HepG2 (cell line): Measurements from ENCODE around the gene UBL4B. TPM values are rescaled to one million over a fixed set of nuclear protein-coding genes. Genes with fewer than 3 reads are reported as not detected.

Experiments used
- ATAC-seq: fragments of 200-7000 bp; cut with Tn5 transposase; 3 replicates; pipeline ENCODE4 v1.9.1; 2020; ENCODE audit warnings: mild to moderate bottlenecking, moderate library complexity
- BruUV-seq: library from RNA; stranded (reverse); fragments of 400-500 nt; replicated peaks from 2 replicates; lab custom pipeline; 2021; lab: Mats Ljungman, UMichigan
- CTCF ChIA-PET: fragments of 300-600 bp; formaldehyde crosslinking; extraction: SDS; loops from one replicate; lab custom pipeline; 2021; ENCODE audit warnings: low total read pairs, inconsistent platforms, low intra/inter-chr PET ratio; lab: Yijun Ruan, JAX
- POLR2A ChIA-PET: fragments of 350-600 bp; sonication (Branson Sonifier 250); formaldehyde crosslinking; loops from one replicate; lab custom pipeline; 2020; ENCODE audit warnings: antibody characterized with exemption, inconsistent platforms; lab: Yijun Ruan, JAX
- DNase-seq: peaks from one replicate; pipeline ENCODE4 v3.0.0-alpha.2; 2015; ENCODE audit warnings: low spot score
- FAIRE-seq: peaks from 3 replicates; lab custom pipeline; 2011; peaks lifted over from hg19 to GRCh38; lab: Jason Lieb, UNC
- H2AFZ ChIP-seq: one replicate; pipeline ENCODE4 v1.6.1; 2011; ENCODE audit warnings: low read length, inconsistent platforms
- H3K27ac ChIP-seq: fragments of 300-600 bp; 3 replicates; pipeline ENCODE4 v1.8.0; 2011; ENCODE audit warnings: mixed run types, mild to moderate bottlenecking, mixed read lengths, low read length, inconsistent platforms; ENCODE audit not compliant: insufficient read depth; ENCODE audit errors: extremely low read length
- H3K27me3 ChIP-seq, 2 experiments: fragments of 200-600 bp in 1 of 2; 2 replicates in 1 of 2; 3 replicates in 1 of 2; pipeline versions ENCODE4 v1.6.0 to v1.8.0; 2011; ENCODE audit warnings: low read length in 2 of 2, mild to moderate bottlenecking in 2 of 2, moderate library complexity in 2 of 2, inconsistent platforms in 1 of 2; ENCODE audit not compliant: insufficient read depth in 2 of 2, control insufficient read depth in 1 of 2
- H3K36me3 ChIP-seq, 2 experiments: fragments of 200-600 bp in 1 of 2; replicated peaks in 1 of 2; 2 replicates in 1 of 2; 3 replicates in 1 of 2; pipeline versions ENCODE4 v1.5.1 to v1.8.0; 2011; ENCODE audit warnings: low read length in 2 of 2, inconsistent platforms in 1 of 2; ENCODE audit not compliant: insufficient read depth in 2 of 2, control insufficient read depth in 1 of 2
- H3K4me1 ChIP-seq: 2 replicates; pipeline ENCODE4 v1.5.1; 2012; ENCODE audit warnings: low read length, inconsistent platforms; ENCODE audit not compliant: insufficient read depth
- H3K4me2 ChIP-seq: 2 replicates; pipeline ENCODE4 v1.6.0; 2011; ENCODE audit warnings: low read depth, low read length, inconsistent platforms
- H3K4me3 ChIP-seq, 3 experiments: fragments of 200-600 bp in 1 of 3; sonication (generic), shearing (Covaris generic) in 1 of 3; replicated peaks in 1 of 3; 2 replicates each; pipeline ENCODE4 v1.5.1; 2011 to 2016; ENCODE audit warnings: low read length in 3 of 3, inconsistent platforms in 2 of 3, low read depth in 2 of 3, mild to moderate bottlenecking in 2 of 3, control low read depth in 1 of 3, mixed read lengths in 1 of 3; ENCODE audit not compliant: insufficient read depth in 1 of 3
- H3K79me2 ChIP-seq: one replicate; pipeline ENCODE4 v1.6.1; 2011; ENCODE audit warnings: low read length, inconsistent platforms; ENCODE audit not compliant: insufficient read depth
- H3K9ac ChIP-seq: 2 replicates; pipeline ENCODE4 v1.6.0; 2011; ENCODE audit warnings: mild to moderate bottlenecking, low read depth, low read length, inconsistent platforms; ENCODE audit not compliant: insufficient read depth
- H3K9me3 ChIP-seq: 2 replicates; pipeline ENCODE4 v1.5.1; 2012; ENCODE audit warnings: mild to moderate bottlenecking, low read length
- H4K20me1 ChIP-seq: 2 replicates; pipeline ENCODE4 v1.6.0; 2011; ENCODE audit warnings: inconsistent platforms, mild to moderate bottlenecking, low read length, moderate library complexity; ENCODE audit not compliant: insufficient read depth
- CCAR2 ChIP-seq: fragments of 200-400 bp; formaldehyde crosslinking; optimal IDR thresholded peaks from 2 replicates; pipeline ENCODE3; 2018; ENCODE audit warnings: low read depth, mild to moderate bottlenecking, low read length, moderate library complexity
- NFATC3 ChIP-seq: sonication (generic); formaldehyde crosslinking; IDR thresholded peaks from 2 replicates; pipeline ENCODE4 v1.5.1; 2020; ENCODE audit warnings: mild to moderate bottlenecking, missing genetic modification reagents
- SNAI1 ChIP-seq: sonication (generic); formaldehyde crosslinking; IDR thresholded peaks from 2 replicates; pipeline ENCODE4 v1.5.0; 2020; ENCODE audit warnings: mild to moderate bottlenecking, missing genetic modification reagents, borderline replicate concordance
- STAG1 ChIP-seq: sonication (generic); formaldehyde crosslinking; IDR thresholded peaks from 2 replicates; pipeline ENCODE4 v1.4.0; 2020; ENCODE audit warnings: missing genetic modification reagents
- ZBTB7B ChIP-seq: sonication (generic); formaldehyde crosslinking; IDR thresholded peaks from 2 replicates; pipeline ENCODE4 v1.4.0; 2020; ENCODE audit warnings: missing genetic modification reagents
- ZNF343 ChIP-seq: sonication (generic); formaldehyde crosslinking; IDR thresholded peaks from 2 replicates; pipeline ENCODE4 v1.4.0; 2020; ENCODE audit warnings: mild to moderate bottlenecking, missing genetic modification reagents
- ZNF607 ChIP-seq: sonication (generic); formaldehyde crosslinking; IDR thresholded peaks from 2 replicates; pipeline ENCODE4 v1.5.1; 2020; ENCODE audit warnings: missing genetic modification reagents, mild to moderate bottlenecking, borderline replicate concordance
- WGBS: methylation state at CpG from one replicate; pipeline ENCODE4 v1.1.6; 2017; ENCODE audit warnings: low lambda C conversion rate; 5-methylcytosine and 5-hydroxymethylcytosine counted together
- in situ Hi-C: cut with HindIII; loops from 2 replicates; pipeline ENCODE4 v1.10.0; 2017; ENCODE audit warnings: low pct_unique_long_range_greater_than_20kb; ENCODE audit not compliant: extremely low pct_ligation_motif_present
- intact Hi-C: fragments of 100-400 bp; cut with micrococcal nuclease; formaldehyde crosslinking; loops from one replicate; pipeline ENCODE4 v1.10.0; 2022; ENCODE audit not compliant: unreplicated experiment
- polyA plus RNA-seq, 8 experiments: library from polyadenylated mRNA; depleted of rRNA in 3 of 8; stranded (reverse) in 7 of 8; unstranded in 1 of 8; fragments of >200 nt; fragmentation: Illumina TruSeq in 4 of 8; extraction: Trizol in 4 of 8; gene quantifications; 2 replicates each; pipeline versions ENCODE4 v1.2.1 to v1.2.3, GENCODE V29; 2011 to 2016; ENCODE audit warnings: low read depth in 4 of 8, missing spikeins in 1 of 8, mixed read lengths in 1 of 8; ENCODE audit not compliant: insufficient read depth in 1 of 8
- total RNA-seq, 5 experiments: library from RNA; depleted of rRNA; stranded (reverse); fragments of >200 nt; fragmentation: Illumina TruSeq; extraction: Trizol; gene quantifications; 2 replicates each; pipeline ENCODE4 v1.2.3, GENCODE V29; 2016; ENCODE audit warnings: low read depth in 1 of 5
- TF ChIP-seq, protein P1 (sequence below): sonication (generic); formaldehyde crosslinking; IDR thresholded peaks from 2 replicates; pipeline ENCODE4 v1.5.1; 2020; ENCODE audit warnings: missing genetic modification reagents, mild to moderate bottlenecking, borderline replicate concordance

UBL4B gene
- total and polyA plus RNA-seq, 2 of the 13 experiments (the other 11 are each of a cell fraction or from before 2014, with no cell fraction given) = not detected

GRCh38 chr1:110118636-110119396 lies 6.6 kb downstream of the UBL4B start:
- TF ChIP-seq, protein P1, sequence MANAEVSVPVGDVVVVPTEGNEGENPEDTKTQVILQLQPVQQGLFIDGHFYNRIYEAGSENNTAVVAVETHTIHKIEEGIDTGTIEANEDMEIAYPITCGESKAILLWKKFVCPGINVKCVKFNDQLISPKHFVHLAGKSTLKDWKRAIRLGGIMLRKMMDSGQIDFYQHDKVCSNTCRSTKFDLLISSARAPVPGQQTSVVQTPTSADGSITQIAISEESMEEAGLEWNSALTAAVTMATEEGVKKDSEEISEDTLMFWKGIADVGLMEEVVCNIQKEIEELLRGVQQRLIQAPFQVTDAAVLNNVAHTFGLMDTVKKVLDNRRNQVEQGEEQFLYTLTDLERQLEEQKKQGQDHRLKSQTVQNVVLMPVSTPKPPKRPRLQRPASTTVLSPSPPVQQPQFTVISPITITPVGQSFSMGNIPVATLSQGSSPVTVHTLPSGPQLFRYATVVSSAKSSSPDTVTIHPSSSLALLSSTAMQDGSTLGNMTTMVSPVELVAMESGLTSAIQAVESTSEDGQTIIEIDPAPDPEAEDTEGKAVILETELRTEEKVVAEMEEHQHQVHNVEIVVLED (CRISPR knock-in tag) = no peak
- TF ChIP-seq ZBTB7B (no peak), ZNF607 (CRISPR knock-in tag) (no peak), SNAI1 (CRISPR knock-in tag) (no peak)
- no peaks in the 10 kb centered on the region for H3K36me3 ChIP-seq
- no TSS peak for BruUV-seq
- no peaks in the 10 kb centered on the region for H3K9me3 ChIP-seq
- DNase-seq (no peak), FAIRE-seq (no peak), ATAC-seq (no peak)
- intact Hi-C loops (no loop called here), in situ Hi-C loops (no loop called here)
- H3K9ac ChIP-seq = no peak overlapping the region
- 3% methylated on average over 6 of the region's 7 CpGs for WGBS
- H3K4me3 ChIP-seq = no peak overlapping the region
- CTCF ChIA-PET = no interaction called here
- no peaks in the 10 kb centered on the region for H4K20me1 ChIP-seq
- H3K79me2 ChIP-seq = no peaks in the 10 kb centered on the region
- POLR2A ChIA-PET = no interaction called here
- no peak overlapping the region for H2AFZ ChIP-seq
- H3K27ac ChIP-seq = no peak overlapping the region
- no peaks in the 10 kb centered on the region for H3K4me1 ChIP-seq
- no peak overlapping the region for H3K4me2 ChIP-seq
- peaks cover 0 to 16% of the 10 kb centered on the region in 2 experiments; a peak in 2 of 5 replicates for H3K27me3 ChIP-seq

GRCh38 chr1:110119843-110120242 lies 7.6 kb downstream of the UBL4B start:
- no peak overlapping the region for H3K4me3 ChIP-seq
- CTCF ChIA-PET = no interaction called here
- no peak overlapping the region for H2AFZ ChIP-seq
- ATAC-seq (no peak), DNase-seq (no peak)
- no peaks in the 10 kb centered on the region for H3K36me3 ChIP-seq
- no peaks in the 10 kb centered on the region for H3K79me2 ChIP-seq
- no peaks in the 10 kb centered on the region for H4K20me1 ChIP-seq
- TF ChIP-seq CCAR2 (no peak), ZNF343 (CRISPR knock-in tag) (no peak), STAG1 (CRISPR knock-in tag) (no peak), NFATC3 (CRISPR knock-in tag) (no peak)
- TF ChIP-seq, all 625 proteins: peak for 0
- no peak overlapping the region for H3K9ac ChIP-seq
- no peak for FAIRE-seq
- no TSS peak for BruUV-seq
- no peaks in the 10 kb centered on the region for H3K4me1 ChIP-seq
- H3K4me2 ChIP-seq = no peak overlapping the region
- intact Hi-C loops = no loop called here
- H3K9me3 ChIP-seq = no peaks in the 10 kb centered on the region
- in situ Hi-C loops = no loop called here
- H3K27me3 ChIP-seq = peaks cover 0 to 6% of the 10 kb centered on the region in 2 experiments; a peak in 2 of 5 replicates
- 14% methylated on average over 3 of the region's 3 CpGs for WGBS
- H3K27ac ChIP-seq = no peak overlapping the region
- POLR2A ChIA-PET = no interaction called here
